ENCODE results near the gene CDC42BPG.

CDC42BPG gene

DNA sequence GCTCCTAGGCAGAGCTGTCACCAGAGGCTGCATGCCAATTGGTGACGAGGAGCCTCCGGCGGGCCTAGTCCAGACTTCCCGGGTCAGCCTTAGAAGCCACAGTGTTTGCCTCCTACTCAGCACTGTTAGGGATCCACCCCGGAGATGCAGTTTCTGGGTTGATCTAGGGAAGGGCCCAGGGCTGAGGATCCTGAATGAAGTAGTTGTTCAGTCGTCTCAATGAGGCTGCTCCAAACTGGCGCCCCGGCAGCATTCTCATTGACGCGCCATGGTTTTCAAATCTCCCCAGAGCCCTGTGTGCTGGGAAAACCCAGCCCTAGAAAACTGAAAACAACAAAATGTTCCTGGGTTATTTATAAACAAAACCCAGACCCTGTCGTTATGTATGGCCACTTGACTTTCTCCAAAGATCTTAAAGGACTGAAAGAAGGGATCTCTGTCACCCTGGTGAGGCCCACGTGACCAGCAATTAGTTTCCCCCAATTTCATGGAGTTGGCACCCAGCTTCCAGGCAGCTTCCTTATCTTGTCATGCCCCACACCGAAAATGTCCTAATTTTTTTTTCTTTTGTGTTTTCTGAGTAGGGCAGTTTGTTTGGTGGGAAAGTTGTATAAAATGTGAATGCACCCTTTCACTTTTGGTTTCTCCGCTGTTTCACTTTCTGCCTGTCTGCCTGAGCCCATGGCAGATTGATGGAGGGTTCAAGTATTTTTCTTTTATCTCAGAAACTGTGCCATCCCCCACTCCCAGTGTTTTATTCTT, 36.0 kb upstream of the CDC42BPG start:
- Histone ChIP-seq H3K4me3 (ENCODE audit: low read length) (peak overlapping the region; percentile 88), H3K79me2 (ENCODE audit: low read length) (peaks cover 40% of the 10 kb centered on the region), H3K9ac (ENCODE audit: low read length) (peak overlapping the region; percentile 55; the same call in 1 of the 2 replicates), H3K4me1 (ENCODE audit: low read length) (peaks cover 39% of the 10 kb centered on the region), H3K4me2 (ENCODE audit: low read length) (peak overlapping the region; percentile 98), H4K20me1 (ENCODE audit: insufficient read depth, low read length) (peaks cover 23% of the 10 kb centered on the region), H3K27ac (ENCODE audit: low read length) (peak overlapping the region; percentile 92), H2AFZ (ENCODE audit: low read depth, low read length) (no peak overlapping the region), H3K36me3 (replicated peaks; ENCODE audit: low read depth, low read length) (peaks cover 22% of the 10 kb centered on the region), H3K9me3 (ENCODE audit: insufficient read depth, low read length) (no peaks in the 10 kb centered on the region), H3K27me3 (ENCODE audit: low read depth, low read length) (no peaks in the 10 kb centered on the region)
- TF ChIP-seq, protein P1, sequence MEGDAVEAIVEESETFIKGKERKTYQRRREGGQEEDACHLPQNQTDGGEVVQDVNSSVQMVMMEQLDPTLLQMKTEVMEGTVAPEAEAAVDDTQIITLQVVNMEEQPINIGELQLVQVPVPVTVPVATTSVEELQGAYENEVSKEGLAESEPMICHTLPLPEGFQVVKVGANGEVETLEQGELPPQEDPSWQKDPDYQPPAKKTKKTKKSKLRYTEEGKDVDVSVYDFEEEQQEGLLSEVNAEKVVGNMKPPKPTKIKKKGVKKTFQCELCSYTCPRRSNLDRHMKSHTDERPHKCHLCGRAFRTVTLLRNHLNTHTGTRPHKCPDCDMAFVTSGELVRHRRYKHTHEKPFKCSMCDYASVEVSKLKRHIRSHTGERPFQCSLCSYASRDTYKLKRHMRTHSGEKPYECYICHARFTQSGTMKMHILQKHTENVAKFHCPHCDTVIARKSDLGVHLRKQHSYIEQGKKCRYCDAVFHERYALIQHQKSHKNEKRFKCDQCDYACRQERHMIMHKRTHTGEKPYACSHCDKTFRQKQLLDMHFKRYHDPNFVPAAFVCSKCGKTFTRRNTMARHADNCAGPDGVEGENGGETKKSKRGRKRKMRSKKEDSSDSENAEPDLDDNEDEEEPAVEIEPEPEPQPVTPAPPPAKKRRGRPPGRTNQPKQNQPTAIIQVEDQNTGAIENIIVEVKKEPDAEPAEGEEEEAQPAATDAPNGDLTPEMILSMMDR (IDR thresholded peaks at IDR 0.05; ENCODE audit: low read depth, low read length), result no peak
- no peak for TF ChIP-seq EZH2phosphoT487 (IDR thresholded peaks at IDR 0.05; ENCODE audit: low read depth)

DNA sequence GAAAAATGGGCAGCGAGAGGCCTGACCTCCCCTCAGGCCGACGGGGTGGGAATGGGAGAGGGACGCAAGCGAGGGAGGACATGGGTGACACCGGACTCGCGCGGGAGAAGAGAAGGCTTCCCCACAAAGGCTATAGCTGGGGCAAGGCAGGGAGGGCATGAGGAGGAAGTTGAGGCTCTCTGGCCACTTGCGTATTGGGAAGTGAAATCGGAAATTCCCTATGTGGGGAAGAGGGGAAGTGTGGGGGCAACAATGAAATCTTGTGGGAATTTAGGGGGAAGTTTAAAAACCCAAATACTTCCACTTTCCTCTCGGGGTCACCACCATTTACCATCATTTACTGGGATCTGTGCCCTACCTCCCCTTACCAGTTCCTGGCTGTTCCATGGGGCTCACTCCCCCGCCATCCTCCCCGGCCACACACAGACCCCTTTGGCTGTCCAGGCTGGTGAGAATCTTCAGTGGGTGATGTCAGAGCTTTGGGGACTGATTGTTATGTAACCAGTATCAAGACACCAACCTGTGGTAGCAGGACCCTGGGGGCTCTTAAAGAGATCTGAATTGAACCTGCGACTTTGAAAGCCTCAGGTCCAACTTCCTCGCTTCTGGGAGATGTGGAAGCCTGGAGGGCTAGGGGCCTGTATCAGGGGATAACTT, 34.9 kb upstream of the CDC42BPG start:
- Histone ChIP-seq H3K9ac (ENCODE audit: low read length) (peak overlapping the region; percentile 99), H4K20me1 (ENCODE audit: insufficient read depth, low read length) (peaks cover 34% of the 10 kb centered on the region), H3K36me3 (replicated peaks; ENCODE audit: low read depth, low read length) (peaks cover 30% of the 10 kb centered on the region), H3K27me3 (ENCODE audit: low read depth, low read length) (no peaks in the 10 kb centered on the region), H3K4me3 (ENCODE audit: low read length) (peak overlapping the region; percentile 88), H3K27ac (ENCODE audit: low read length) (peak overlapping the region; percentile 92), H2AFZ (ENCODE audit: low read depth, low read length) (no peak overlapping the region), H3K9me3 (ENCODE audit: insufficient read depth, low read length) (no peaks in the 10 kb centered on the region), H3K4me2 (ENCODE audit: low read length) (peak overlapping the region; percentile 98), H3K79me2 (ENCODE audit: low read length) (peaks cover 50% of the 10 kb centered on the region), H3K4me1 (ENCODE audit: low read length) (peaks cover 38% of the 10 kb centered on the region)
- TF ChIP-seq, protein P1 (IDR thresholded peaks at IDR 0.05; ENCODE audit: low read depth, low read length), result no peak
- no peak for TF ChIP-seq EZH2phosphoT487 (IDR thresholded peaks at IDR 0.05; ENCODE audit: low read depth)

DNA sequence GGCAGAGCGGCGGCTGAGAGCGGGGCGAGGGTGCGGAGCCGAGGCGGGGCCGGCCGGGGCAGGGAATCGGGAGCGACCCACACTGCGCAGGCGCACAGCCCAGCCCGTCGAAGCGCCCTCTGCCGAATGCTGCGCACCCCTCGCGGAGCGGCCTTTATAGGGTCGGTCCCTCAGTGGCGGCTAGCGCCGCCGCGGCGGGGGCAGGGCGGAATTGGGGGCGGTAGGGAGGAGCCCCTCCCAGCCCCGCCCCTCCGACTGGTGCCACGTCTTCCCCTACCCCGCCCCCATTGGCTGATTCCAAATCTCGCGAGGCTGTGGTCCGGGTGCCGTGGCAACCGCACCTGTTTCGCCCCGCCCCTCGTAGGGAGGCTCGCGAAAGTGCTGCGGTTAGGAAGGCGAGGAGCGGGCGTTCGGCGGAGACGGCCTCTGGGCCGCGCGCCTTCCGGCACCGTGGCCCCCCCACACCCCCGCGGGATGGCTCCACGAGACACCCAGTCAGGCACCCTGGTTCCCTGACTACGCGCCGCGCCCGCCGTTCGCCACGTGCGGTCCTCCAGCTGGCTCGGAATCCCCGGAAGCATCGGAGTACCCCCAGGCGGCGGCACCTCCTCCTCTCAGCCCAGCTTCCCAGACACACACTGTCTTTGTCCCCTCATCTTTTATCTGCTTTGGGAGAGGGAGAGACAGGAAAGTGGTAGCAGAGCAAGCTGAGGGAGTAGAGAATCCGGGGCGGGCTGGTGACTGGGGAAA, 34.2 kb upstream of the CDC42BPG start, which contains the start of gene EHD1:
Gene EHD1, minus strand, starts transcription at position 128 of the 750 bp plus-strand sequence. CDS start 157 bp downstream, outside the sequence.
- Histone ChIP-seq H3K4me1 (ENCODE audit: low read length) (peaks cover 38% of the 10 kb centered on the region), H3K27ac (ENCODE audit: low read length) (peak within 1 kb of the TSS; percentile 92), H2AFZ (ENCODE audit: low read depth, low read length) (no peak within 1 kb of the TSS), H3K27me3 (ENCODE audit: low read depth, low read length) (no peaks in the 10 kb centered on the region), H4K20me1 (ENCODE audit: insufficient read depth, low read length) (peaks cover 36% of the 10 kb centered on the region), H3K9ac (ENCODE audit: low read length) (peak within 1 kb of the TSS; percentile 99), H3K4me3 (ENCODE audit: low read length) (peak within 1 kb of the TSS; percentile 88), H3K36me3 (replicated peaks; ENCODE audit: low read depth, low read length) (peaks cover 33% of the 10 kb centered on the region), H3K9me3 (ENCODE audit: insufficient read depth, low read length) (no peaks in the 10 kb centered on the region), H3K4me2 (ENCODE audit: low read length) (peak within 1 kb of the TSS; percentile 98), H3K79me2 (ENCODE audit: low read length) (peaks cover 52% of the 10 kb centered on the region)
- TF ChIP-seq, protein P1 (IDR thresholded peaks at IDR 0.05; ENCODE audit: low read depth, low read length), result peak; percentile 59
- TF ChIP-seq EZH2phosphoT487 (IDR thresholded peaks at IDR 0.05; ENCODE audit: low read depth), result no peak

DNA sequence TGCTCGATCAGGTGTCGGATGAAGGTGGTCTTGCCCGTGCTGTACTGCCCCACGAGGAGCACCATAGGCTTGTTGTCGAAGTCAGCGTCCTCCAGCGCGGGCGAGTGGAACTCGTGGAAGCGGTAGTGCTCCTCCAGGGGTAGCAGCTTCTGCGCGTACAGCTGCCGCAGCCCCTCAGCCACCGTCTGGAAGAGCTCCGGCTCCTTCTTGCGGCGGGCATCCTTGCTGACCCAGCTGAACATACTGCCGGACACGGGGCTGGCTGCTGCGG, 33.7 kb upstream of the CDC42BPG start:
- TF ChIP-seq, protein P1 (IDR thresholded peaks at IDR 0.05; ENCODE audit: low read depth, low read length), result no peak
- TF ChIP-seq EZH2phosphoT487 (IDR thresholded peaks at IDR 0.05; ENCODE audit: low read depth), result no peak
- Histone ChIP-seq H3K27me3 (ENCODE audit: low read depth, low read length) (no peaks in the 10 kb centered on the region), H4K20me1 (ENCODE audit: insufficient read depth, low read length) (peaks cover 40% of the 10 kb centered on the region), H3K27ac (ENCODE audit: low read length) (peak overlapping the region; percentile 33), H2AFZ (ENCODE audit: low read depth, low read length) (no peak overlapping the region), H3K79me2 (ENCODE audit: low read length) (peaks cover 55% of the 10 kb centered on the region), H3K9me3 (ENCODE audit: insufficient read depth, low read length) (no peaks in the 10 kb centered on the region), H3K4me3 (ENCODE audit: low read length) (peak overlapping the region; percentile 82), H3K4me1 (ENCODE audit: low read length) (peaks cover 41% of the 10 kb centered on the region), H3K4me2 (ENCODE audit: low read length) (peak overlapping the region; percentile 95), H3K36me3 (replicated peaks; ENCODE audit: low read depth, low read length) (peaks cover 37% of the 10 kb centered on the region), H3K9ac (ENCODE audit: low read length) (peak overlapping the region; percentile 87)

All from OCI-LY3 (cell line).